Peyer's patch (tissue), 4 donors: ENCODE measurements around the gene SOX6.

Experiments used
- POLR2A ChIP-seq, 2 donors: fragments of 450-650 bp; IDR thresholded peaks; one replicate each; pipeline ENCODE4 v1.5.1; 2017; ENCODE audit warnings: antibody characterized with exemption in 2 of 2, mild to moderate bottlenecking in 2 of 2, moderate library complexity in 2 of 2
- TF ChIP-seq, protein P1 (sequence below), 6 experiments: fragments of 450-650 bp in 4 of 6; fragments of 200-600 bp in 2 of 6; sonication (generic) in 1 of 6; IDR thresholded peaks; one replicate each; pipeline ENCODE4 v1.5.1; 2017 to 2019; ENCODE audit warnings: antibody characterized with exemption in 6 of 6, mild to moderate bottlenecking in 3 of 6, moderate library complexity in 1 of 6

DNA sequence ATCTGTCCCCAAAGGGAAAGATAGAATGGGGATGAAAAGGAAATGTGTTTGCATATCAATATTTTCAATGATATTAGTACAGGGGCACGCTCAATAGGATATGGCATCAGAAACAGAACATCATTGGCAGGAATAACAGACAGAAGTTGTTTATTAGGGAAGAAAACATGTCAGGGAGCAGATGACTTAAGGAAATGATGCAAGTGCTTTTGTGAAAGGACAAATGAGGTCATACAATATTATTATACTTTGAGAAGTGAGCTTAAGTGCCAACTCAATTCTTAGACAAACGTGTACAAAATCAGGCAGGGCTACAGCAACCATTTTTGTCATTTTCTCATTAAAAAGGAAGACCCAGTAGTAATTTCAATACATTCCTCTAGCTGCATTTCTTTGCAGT is 388.4 kb downstream of the SOX6 start:
- TF ChIP-seq, protein P1, sequence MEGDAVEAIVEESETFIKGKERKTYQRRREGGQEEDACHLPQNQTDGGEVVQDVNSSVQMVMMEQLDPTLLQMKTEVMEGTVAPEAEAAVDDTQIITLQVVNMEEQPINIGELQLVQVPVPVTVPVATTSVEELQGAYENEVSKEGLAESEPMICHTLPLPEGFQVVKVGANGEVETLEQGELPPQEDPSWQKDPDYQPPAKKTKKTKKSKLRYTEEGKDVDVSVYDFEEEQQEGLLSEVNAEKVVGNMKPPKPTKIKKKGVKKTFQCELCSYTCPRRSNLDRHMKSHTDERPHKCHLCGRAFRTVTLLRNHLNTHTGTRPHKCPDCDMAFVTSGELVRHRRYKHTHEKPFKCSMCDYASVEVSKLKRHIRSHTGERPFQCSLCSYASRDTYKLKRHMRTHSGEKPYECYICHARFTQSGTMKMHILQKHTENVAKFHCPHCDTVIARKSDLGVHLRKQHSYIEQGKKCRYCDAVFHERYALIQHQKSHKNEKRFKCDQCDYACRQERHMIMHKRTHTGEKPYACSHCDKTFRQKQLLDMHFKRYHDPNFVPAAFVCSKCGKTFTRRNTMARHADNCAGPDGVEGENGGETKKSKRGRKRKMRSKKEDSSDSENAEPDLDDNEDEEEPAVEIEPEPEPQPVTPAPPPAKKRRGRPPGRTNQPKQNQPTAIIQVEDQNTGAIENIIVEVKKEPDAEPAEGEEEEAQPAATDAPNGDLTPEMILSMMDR (IDR thresholded peaks at IDR 0.05), result no peak
- no peak for TF ChIP-seq POLR2A (IDR thresholded peaks at IDR 0.05)
